Measurements from ENCODE around the gene ST3GAL5. TPM values are rescaled to one million over a fixed set of nuclear protein-coding genes. Genes with fewer than 3 reads are reported as not detected.

ST3GAL5 gene
- total RNA-seq, 1 experiment from 2014 or later, result 5.9 TPM

DNA sequence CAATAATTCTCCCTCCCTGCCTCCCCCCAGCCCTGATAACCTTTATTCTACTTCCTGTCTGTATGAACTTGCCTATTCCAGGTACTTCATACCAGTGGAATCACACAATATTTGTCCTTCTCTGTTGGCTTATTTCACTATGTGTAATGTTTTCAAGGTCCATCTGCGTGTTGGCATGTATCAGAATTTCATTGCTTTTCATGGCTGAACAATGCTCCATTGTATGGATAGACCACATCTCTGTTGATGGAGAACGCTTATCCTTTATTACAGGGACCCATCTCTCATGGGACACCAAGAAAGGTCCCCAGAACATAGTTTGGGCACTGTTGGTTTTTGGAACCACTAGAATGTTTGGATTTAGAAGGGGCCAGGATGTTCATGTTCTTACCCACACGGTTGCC is 94.8 kb downstream of the ST3GAL5 start:
- Histone ChIP-seq H3K27ac (no peak overlapping the region), H3F3A (ENCODE audit: insufficient read depth, low read depth) (no peaks in the 10 kb centered on the region), H2AFZ (no peak overlapping the region), H3K9me3 (ENCODE audit: insufficient read depth, low read depth) (no peaks in the 10 kb centered on the region), H3K79me2 (ENCODE audit: low read depth) (no peaks in the 10 kb centered on the region), H4K20me1 (ENCODE audit: insufficient read depth) (no peaks in the 10 kb centered on the region; the same call in 1 of the 2 replicates), H3K36me3 (ENCODE audit: low read depth) (no peaks in the 10 kb centered on the region), H3K4me3 (no peak overlapping the region), H3K4me2 (no peak overlapping the region), H3K27me3 (ENCODE audit: insufficient read depth, low read depth) (no peaks in the 10 kb centered on the region; the same call in 1 of the 2 replicates), H3K4me1 (replicated peaks; ENCODE audit: insufficient read depth) (peaks cover 4% of the 10 kb centered on the region; the same call in 1 of the 2 replicates), H3K9me2 (ENCODE audit: insufficient read depth) (no peaks in the 10 kb centered on the region)
- no peak for TF ChIP-seq CTCF (conservative IDR thresholded peaks at IDR 0.05)
- BruUV-seq (replicated peaks), result no TSS peak
- DNase-seq, result no peak
- ChIA-PET CTCF (no interaction called here), POLR2A (ENCODE audit: unreplicated experiment) (no interaction called here)
- intact Hi-C loops (cut with micrococcal nuclease; ENCODE audit: unreplicated experiment), result no loop called here

DNA sequence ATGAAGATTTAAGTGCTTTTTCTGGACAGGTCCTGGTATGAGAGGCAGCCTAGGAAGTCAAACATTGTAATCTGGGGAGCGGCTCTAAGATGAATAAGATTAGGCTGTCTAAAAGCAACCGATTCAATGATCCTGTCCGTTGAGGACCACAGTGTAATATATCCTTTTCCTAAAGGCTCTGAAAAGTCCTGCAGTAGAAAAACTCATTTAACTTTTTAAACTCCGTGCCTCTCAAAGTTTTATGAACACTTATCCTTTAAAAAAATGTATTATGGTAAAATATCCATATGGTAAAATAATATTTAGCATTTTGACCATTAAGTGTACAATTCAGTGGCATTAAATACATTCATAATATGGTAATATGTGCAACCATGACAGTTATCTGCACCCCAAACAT is 95.2 kb downstream of the ST3GAL5 start:
- H3K79me2 ChIP-seq (ENCODE audit: low read depth), result no peaks in the 10 kb centered on the region
- no peak overlapping the region for H3K27ac ChIP-seq
- 0 out of 2 replicates have a peak, but pooled peaks cover 4% of the 10 kb centered on the region for H3K4me1 ChIP-seq (replicated peaks; ENCODE audit: insufficient read depth)
- no peaks in the 10 kb centered on the region for H3F3A ChIP-seq (ENCODE audit: insufficient read depth, low read depth)
- H3K27me3 ChIP-seq (ENCODE audit: insufficient read depth, low read depth), result no peaks in the 10 kb centered on the region; the same call in 1 of the 2 replicates
- no peak overlapping the region for H2AFZ ChIP-seq
- no peaks in the 10 kb centered on the region for H3K9me2 ChIP-seq (ENCODE audit: insufficient read depth)
- H4K20me1 ChIP-seq (ENCODE audit: insufficient read depth), result no peaks in the 10 kb centered on the region; the same call in 1 of the 2 replicates
- H3K9me3 ChIP-seq (ENCODE audit: insufficient read depth, low read depth), result no peaks in the 10 kb centered on the region
- no peak overlapping the region for H3K4me3 ChIP-seq
- TF ChIP-seq CTCF (conservative IDR thresholded peaks at IDR 0.05) (no peak), EZH2 (IDR thresholded peaks at IDR 0.05; ENCODE audit: low read depth) (no peak)
- CTCF ChIA-PET, result no interaction called here
- H3K36me3 ChIP-seq (ENCODE audit: low read depth), result no peaks in the 10 kb centered on the region
- no peak for DNase-seq
- intact Hi-C loops (cut with micrococcal nuclease; ENCODE audit: unreplicated experiment), result no loop called here
- POLR2A ChIA-PET (ENCODE audit: unreplicated experiment), result no interaction called here
- no peak overlapping the region for H3K4me2 ChIP-seq
- BruUV-seq (replicated peaks), result no TSS peak

DNA sequence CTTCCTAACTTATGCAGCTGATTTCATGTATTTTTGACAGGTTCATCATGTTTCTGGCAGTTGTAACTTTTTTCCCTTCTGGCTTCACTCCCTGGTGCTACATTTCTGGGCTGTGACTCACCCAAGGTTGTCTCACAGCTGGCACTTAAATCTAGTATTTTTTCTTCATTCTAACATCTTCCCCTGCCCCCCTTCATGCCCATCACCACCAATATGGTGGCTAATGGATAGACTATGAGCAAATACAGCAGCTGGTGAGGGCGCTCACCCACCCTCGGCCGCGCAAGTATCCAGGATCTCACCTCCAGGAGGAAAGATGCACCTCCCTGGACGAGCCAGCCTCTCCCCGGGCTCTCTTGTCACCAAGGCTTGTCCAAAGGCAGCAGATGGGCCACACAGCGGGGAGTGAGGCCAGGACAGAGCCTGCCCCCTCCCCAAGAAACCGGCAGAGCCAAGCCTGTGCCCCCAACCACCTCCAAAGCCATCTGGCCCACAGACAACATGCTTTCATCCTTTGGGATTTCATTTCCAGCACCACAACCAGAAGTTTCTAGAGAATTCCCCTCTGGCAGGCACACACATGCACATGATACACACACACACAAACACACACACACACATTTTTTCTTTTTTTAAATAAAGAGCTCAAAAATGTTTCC is 95.9 kb downstream of the ST3GAL5 start:
- DNase-seq, result peak; percentile 23 to 52
- Histone ChIP-seq H3F3A (ENCODE audit: insufficient read depth, low read depth) (no peaks in the 10 kb centered on the region), H3K36me3 (ENCODE audit: low read depth) (no peaks in the 10 kb centered on the region), H3K27ac (no peak overlapping the region), H3K79me2 (ENCODE audit: low read depth) (no peaks in the 10 kb centered on the region), H3K9me3 (ENCODE audit: insufficient read depth, low read depth) (no peaks in the 10 kb centered on the region), H3K27me3 (ENCODE audit: insufficient read depth, low read depth) (no peaks in the 10 kb centered on the region; the same call in 1 of the 2 replicates), H3K4me3 (no peak overlapping the region), H3K4me2 (no peak overlapping the region), H4K20me1 (ENCODE audit: insufficient read depth) (no peaks in the 10 kb centered on the region), H2AFZ (no peak overlapping the region), H3K9me2 (ENCODE audit: insufficient read depth) (no peaks in the 10 kb centered on the region), H3K4me1 (replicated peaks; ENCODE audit: insufficient read depth) (0 out of 2 replicates have a peak, but pooled peaks cover 4% of the 10 kb centered on the region)
- CTCF ChIA-PET, result no interaction called here
- TF ChIP-seq CTCF (conservative IDR thresholded peaks at IDR 0.05) (no peak), EZH2 (IDR thresholded peaks at IDR 0.05; ENCODE audit: low read depth) (no peak)
- no TSS peak for BruUV-seq (replicated peaks)
- intact Hi-C loops (cut with micrococcal nuclease; ENCODE audit: unreplicated experiment), result no loop called here
- POLR2A ChIA-PET (ENCODE audit: unreplicated experiment), result no interaction called here
